Colon (tissue), 2 donors: ENCODE results near the gene SLC25A47.
"Not testable (repeated sequence)": the region's sequence is repeated elsewhere in the genome, so short reads cannot be mapped to it uniquely, and the experiment has no call there.

ENCODE experiments used
- FAIRE-seq: peaks from 2 replicates; lab custom pipeline; 2012; peaks lifted over from hg19 to GRCh38; lab: Jason Lieb, UNC
- donor health status: control.
- donor health status: control.

Gene SLC25A47, protein sequence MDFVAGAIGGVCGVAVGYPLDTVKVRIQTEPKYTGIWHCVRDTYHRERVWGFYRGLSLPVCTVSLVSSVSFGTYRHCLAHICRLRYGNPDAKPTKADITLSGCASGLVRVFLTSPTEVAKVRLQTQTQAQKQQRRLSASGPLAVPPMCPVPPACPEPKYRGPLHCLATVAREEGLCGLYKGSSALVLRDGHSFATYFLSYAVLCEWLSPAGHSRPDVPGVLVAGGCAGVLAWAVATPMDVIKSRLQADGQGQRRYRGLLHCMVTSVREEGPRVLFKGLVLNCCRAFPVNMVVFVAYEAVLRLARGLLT

DNA sequence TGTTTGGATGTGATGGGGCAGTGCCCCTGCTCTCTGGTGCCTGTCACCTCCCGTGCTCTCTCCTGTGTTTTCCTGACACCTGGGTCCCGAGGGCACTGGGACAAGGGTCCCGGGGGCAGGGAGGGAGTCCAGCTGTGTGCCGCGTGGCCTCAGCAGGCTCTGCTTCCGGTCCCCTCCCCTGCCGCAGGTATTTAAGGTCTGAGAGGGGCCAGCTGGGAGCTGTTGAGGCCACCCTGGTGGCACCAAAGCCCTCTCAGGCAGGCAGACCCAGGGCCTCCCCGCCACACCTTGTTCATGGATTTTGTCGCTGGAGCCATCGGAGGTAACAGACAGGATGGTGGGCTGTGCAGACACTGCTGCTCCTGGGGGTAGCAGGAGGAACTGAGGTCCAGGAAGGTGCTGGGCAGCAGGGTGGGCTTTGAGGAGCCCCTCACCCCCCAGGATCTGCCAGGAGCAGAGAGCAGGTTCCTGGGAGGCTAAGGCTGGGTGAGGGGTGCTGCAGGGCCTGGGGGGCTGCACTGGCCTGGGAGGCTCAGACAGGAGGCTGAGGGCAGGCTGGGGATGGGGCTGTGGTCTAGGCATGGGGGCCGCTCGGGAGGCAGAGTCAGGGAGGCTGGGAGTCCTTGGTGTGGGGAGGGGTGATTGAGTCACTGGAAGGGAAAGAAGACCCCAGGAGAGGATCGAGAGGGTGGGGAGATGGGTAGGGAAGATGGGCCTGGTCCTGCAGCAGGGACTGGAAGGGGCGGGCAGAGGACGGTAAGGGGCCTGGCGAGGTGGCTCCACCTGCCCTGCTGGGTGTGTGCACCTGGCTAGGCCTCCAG lies at the start of gene SLC25A47:
Gene SLC25A47 (plus strand): TSS at position 219 of the 821 bp plus-strand sequence. CDS start 76 bp downstream, at position 295.
- no peak for FAIRE-seq

DNA sequence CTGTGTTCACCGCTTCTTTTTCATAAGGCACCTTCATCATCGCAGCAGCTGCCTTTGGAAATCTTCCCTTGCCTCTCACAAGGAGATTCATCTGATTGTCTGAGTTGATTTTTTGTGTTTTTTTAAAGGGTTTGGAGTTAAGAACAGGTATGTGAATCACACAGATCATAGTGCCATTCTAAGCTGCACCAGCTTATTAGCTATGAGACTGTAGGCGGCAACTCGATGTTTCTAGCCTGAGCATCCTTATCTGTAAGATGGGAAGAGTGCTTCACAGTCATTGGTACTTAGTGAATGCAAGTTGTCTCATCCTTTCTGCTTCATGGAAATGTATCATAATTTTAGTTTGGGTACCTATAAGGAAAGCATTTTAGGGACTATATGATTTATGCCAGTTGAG lies 48.9 kb upstream of the SLC25A47 start:
- FAIRE-seq, result no peak

DNA sequence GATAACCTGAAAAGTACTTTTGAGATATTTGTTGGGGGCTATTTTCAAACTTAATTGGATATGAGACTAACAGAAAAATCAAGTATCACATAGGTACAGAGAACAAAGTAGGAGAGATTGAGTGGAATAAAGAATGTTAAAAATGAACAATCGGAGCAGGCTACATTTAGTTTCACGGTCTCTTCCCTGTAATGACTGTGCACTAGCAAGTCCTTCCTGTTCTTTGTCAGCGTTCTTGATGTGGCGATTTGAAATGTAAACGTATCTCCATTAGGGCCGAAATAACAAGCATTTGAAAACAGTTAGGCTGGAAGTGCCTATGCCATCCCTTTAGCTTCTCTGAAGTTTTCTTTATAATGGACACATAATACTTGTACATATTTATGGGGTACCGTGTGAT lies 47.9 kb upstream of the SLC25A47 start:
- FAIRE-seq, result no peak

DNA sequence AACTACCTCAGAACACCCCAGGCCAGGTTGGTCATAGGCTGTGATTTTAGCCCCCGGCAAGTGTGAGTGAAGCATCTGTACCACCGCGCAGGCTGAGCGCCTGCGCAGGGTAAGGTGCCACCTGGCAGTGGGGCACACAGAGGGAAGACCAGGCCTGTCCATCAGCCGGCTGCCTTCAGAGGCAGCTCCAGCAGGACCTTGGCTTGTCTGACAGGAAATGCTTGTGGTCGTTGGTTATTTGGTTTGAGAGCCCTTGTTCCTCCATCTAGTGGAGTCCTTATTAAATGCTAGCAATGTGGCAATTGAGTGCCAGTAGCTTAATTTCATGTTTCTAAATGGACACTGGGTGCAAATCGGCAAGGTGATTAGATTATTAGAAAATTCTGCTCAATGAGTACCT lies 44.4 kb upstream of the SLC25A47 start:
- no peak for FAIRE-seq

DNA sequence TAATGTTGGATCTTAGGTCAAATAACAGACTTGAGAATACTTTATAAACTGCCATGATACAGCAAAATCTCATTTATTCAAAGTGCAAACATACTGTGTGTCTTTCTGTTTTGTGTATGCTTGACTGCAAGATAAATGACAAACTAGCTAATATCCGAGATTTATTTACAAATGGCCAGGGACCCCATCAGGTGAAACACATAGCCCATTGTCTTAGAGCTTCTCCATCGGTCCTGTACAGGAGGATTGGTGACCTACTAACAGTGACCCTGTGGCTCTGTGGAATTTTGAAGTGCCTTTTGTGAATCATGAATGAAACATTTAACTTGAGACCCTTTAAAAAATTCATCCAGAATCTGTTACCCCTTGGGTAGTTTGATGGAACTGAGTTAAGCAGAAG lies 44.0 kb upstream of the SLC25A47 start:
- no peak for FAIRE-seq

DNA sequence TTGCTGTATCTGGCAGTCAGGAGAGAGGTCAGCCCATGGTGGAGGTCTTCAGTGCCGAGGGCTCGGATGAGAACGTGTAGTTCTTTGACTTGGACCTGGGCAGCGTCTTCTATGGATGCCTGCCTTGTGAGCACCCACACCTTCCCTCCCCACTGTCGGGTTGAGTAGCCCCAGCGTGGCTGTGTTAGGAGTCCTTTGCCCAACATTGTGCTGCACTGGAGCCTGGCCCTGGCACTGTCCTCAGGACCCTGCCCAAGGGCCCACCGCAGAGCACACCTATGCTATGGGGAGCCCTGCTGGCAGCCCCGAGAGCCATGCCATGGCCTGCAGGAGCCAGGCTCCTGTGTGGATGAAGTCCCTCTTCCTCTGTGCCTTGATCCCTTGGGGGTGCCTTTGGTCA lies 43.6 kb upstream of the SLC25A47 start:
- no peak for FAIRE-seq

DNA sequence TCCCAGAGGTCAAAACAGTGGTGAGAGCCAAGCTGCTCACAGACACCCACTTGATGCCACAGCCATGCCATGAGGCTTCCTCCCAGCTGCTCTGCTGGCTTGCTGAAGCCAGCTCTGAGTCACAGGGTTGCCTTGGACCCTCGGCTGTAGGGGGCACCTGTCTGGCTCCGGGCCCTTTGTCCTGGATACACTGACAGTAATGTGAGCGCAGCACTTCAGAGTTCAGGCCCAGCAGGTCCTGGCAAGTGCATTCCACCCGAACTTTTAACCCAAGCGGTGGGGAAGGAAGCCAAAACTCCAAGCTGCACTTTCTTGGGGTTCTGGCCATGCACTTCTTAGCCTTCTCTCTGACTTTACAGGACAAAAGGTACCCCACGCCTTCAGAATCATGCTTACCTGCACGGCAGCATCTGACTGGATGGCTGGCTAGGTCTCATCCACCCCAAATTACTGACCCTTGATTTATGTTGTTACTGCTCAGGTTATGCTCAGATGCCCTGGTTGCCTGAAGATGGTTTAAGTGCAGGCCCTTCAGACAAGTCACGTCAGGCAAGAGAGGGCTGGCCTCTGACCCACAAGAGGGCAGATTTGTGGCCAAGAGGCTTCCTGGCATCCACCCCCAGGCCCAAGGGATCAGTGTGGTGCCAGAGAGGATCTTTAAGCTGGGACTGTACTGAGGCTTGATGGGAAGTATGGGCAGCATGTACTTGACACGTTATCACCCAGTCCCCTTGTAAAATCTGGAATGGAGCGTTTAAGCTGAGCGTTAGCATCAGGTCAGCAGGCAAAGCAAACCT lies 41.7 kb upstream of the SLC25A47 start:
- FAIRE-seq, result no peak

DNA sequence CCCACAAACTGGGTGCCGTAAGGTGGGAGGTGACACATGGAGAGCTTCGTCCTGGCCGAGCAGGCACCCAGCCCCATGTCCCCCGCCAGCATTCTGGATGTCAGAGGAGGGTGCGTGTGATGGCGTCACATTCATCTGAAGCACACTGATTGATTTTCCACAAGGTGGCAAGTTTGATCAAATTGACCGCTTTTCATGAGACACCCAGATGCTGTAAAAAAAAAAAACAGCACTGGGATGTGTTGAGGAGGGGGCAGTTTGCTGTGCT lies 41.1 kb upstream of the SLC25A47 start:
- FAIRE-seq, result no peak

DNA sequence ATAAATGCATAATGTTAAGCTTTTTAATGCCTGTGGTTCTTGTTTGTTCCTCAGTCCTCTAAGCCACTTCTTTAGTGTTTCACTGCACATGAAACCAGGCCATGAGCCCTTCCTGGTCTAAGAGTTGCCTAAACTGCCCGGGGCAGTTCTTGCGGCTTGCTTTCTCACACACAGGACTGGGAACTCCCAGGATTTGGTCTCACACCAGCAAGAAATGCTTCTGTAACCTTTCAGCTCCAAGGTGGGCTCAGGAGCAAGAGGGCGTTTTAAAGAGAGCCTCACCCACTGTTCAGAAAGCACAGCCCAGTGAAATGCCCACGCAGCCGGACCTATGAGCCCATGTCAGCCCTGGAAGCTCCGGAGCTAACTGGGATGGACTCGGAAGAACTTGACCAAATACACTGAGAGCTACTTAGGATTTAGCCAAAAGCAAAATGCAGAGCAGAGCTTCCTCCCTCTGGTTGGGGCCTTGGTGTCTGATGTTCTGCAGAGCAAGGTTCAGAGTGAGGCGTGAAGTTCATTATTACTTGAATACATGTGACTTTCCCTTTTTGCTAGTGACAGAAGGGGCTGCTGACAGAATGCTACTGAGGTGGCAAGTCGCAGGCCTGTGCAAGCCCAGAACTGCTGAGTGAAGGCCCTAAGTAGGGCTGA lies 40.2 kb upstream of the SLC25A47 start:
- no peak for FAIRE-seq

DNA sequence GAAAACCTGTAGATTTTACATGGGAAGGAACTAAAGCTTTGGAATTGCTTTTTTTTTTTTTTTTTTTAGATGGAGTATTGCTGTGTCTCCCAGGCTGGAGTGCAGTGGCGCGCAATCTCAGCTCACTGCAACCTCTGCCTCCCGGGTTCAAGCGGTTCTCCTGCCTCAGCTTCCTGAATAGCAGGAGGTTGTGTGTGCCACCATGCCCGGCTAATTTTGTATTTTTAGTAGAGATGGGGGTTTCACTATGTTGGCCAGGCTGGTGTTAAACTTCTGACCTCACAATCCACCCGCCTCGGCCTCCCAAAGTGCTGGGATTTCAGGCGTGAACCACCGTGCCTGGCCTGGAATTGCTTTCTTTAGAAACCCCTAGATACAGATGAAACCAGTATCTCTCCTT lies 39.7 kb upstream of the SLC25A47 start:
- FAIRE-seq, result not testable (repeated sequence)

DNA sequence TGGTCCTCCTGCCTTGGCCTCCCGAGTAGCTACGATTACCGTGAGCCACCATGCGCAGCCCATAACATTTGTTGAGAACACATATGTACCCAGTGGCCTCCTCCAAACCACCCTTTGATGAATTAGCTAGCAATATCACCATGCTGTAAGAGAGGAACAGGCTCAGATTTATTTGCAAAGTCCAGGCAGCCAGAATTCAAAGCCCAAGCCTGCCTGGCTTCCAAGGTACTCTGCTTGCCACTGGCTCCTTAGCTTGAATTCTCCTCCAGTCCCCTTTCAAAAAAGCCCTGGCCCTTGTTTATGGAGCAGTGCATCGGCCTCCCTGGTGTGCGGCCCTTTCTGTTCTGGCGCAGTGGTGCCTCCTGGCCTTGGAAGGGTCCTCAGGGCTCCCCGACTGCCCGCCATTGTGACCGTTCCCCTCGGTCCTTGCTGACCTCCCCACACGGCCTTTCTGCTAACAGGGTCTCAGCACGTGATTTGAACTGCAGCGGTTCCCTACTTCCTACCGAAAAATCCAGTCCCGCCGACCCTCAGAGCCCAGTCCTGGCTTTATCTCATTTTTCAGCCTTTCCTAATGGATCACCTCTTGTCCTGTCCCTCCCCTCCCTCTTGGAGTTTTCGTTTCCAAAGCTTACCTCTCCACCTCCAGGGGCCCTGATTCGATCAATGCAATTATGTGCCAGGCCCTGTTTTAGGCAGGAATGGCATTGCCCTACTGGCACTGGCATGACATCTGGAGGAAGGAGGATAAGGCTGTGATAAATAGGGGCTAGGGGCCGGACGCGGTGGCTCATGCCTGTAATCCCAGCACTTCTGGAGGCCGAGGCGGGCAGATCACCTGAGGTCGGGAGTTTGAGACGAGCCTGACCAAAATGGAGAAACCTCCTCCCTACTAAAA lies 38.9 kb upstream of the SLC25A47 start:
- no peak for FAIRE-seq

DNA sequence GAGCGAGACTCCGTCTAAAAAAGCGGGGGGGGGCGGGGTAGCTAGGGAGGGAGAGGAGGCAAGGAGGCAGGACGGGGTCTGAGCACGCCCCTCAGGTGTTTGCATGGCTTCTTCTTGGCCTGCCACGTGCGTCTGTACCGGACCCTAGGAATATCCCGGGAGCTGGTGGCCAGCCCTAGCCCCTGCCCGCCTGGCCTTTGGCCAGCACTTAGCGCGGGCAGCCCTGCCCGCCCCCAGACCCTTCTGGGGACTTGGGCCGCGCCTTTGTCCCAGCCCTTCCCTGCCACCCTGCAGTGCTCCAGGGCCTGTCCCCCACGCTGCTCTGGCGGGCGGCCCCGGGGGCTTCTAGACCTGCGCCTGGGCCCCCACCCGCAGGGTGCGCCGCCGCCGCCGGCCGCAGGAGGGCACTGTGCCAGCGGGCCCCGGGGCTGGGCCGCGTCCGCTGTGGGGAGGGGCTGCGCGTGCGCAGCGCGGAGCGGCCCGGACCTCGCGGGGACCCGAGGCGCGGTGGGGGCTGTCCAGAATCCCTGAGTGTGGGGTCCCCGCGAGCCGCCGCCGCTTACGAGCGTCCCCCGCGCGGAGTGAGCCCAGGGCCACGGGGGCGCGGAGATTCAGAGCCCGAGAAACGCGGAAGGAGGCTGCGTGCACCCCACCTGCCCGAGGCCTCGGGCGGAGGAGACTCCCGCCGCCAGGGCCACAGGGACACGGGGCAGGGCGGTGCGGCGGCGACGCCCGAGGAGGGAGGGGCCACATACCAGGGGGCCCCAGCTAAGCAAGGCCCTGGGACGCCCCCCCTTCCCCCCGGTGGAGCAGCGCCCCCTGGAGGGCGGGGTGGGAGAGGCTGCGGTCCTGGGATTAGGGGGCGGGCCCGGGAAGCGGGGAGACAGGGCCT lies 37.9 kb upstream of the SLC25A47 start:
- no peak for FAIRE-seq

DNA sequence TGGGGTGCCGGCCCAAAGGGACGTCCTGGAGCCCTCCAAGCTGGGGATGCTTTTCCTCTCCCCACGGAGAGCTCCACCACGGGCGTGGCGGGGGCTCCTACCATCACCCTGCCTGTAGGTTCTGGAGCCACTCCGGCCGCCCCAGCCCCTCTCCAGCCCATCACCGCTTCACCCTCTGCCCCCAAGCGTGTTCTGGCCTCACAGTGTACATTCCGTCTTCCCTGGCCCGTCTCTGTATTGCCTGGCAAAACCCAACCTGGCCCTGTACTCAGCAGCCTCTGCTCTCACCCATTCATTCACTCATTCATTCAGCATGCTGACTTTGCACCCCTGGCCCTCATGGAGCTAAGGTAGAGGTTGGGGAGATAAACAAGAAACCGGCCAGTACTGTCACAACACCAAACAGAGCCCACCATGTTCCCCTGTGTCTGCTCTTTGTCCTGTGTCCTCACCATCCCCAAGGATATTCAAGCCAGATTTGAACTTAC lies 37.2 kb upstream of the SLC25A47 start:
- no peak for FAIRE-seq

DNA sequence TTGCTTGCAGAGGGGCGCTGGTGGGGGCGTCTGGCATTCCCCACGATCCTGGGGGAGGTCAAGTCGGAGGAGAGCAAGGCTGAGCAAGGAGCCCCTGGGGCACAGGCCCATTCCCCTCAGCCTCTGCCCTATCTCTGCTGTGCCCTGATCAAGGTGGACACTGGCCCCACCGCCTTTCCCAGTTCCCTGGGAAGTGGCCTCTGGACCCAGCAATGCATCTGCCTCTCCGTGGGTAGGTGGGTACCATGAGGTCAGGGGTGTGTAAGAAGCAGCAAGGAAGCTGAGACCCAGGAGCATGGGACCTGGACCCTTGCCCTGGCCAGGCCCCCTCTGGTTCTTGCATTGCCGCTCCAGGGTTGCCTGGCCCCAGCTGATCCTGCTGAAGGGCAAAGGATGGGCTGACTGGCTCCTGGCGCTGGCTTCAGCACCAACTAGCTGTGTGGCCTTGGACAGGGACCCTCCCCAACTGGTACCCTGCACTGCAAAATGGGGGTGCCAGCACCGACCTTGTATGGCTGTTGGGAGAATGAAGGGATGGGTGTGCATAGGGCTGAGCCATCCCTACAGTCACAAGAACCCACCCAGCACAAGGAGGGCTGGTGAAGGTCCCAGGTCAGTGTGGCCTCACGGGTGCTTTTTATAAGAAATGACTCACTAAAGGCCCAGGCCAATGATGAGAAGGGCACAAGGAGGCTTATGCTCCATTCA lies 36.5 kb upstream of the SLC25A47 start:
- no peak for FAIRE-seq

DNA sequence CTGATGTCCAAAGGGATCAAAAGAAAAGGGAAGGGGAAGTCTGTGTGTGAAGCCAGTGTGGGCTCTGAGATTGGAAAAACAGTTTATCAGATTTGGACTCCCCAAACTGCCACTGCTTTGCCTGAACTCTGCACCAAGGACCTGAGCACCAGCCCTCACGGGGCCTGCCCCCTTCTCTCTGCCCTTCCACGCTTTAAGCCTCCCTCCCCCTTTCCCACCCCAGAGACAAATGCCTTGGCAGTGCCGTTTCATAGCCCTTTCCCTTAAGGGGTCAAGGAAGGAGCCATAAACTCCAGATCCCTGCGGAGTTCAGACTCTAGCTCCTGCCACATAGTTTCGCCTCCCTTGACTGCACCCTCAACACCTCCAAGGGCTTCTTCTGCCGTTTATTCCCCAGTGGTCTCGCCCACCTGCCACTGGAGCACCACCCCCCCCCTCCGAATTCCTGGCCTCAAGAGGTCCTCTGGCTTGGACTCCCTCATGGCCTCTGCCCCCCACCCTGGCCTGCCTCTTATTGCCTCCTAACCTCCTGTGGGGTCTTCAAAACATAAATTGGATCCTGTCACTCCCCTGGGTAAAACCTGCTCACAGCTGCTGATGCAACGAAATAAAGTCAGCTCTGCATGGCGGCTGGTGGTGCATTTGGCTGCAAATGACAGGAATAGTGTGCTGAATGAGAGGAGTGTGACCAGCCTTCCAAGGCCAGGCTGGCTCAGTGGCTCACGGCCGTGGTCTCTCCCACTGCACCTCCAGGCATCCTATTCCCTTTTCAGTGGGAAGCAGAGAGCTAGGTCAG lies 35.7 kb upstream of the SLC25A47 start:
- FAIRE-seq, result no peak

DNA sequence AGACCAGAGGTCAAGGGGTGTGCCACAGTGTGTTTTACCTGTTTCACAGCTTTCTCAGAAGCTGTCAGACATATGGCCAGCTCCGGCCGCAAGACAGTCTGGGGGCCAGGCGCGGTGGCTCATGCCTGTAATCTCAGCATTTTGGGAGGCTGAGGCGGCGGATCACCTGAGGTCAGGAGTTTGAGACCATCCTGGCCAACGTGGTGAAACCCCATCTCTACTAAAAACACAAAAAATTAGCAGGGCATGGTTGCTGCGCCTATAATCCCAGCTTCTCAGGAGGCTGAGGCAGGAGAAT lies 35.2 kb upstream of the SLC25A47 start:
- not testable (repeated sequence) for FAIRE-seq

DNA sequence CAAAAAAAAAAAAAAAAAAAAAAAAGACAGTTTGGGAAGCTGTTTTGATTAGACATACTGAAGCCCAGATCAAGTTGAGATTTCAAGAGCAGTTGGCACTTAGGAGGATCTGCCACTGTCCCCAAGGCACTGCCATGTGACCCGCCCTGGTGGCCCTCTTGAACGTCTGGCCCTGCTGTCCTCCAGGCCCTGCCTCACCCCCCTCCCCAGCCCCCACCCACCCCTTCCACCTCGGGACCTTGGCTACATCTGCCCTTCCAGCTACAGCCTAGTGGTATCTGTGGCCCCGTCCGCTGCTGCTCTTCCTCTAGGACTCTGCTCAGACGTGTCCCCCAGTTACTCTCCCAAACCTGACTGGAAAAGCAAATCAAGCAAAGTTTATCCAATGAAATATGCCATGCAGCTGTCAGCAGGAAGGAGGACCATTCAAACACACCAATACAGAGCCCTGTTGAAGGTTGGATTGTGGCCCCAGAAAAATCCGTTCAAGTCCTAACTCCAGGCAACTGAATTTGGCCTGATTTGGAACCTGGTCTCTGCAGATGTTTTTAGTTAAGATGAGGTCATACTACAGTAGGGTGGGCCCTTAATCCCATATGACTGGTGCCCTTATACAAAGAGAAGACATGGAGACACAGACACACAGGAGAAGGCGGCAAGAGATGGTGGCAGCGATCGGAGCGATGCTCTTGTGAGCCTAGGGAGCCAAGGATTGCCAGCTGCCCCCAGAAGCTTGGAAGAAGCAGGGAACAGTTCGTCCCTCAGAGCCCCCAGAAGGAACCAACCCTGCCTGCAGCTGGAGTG lies 34.6 kb upstream of the SLC25A47 start:
- no peak for FAIRE-seq
